ENCODE results near the gene METRNL.

The METRNL gene

DNA sequence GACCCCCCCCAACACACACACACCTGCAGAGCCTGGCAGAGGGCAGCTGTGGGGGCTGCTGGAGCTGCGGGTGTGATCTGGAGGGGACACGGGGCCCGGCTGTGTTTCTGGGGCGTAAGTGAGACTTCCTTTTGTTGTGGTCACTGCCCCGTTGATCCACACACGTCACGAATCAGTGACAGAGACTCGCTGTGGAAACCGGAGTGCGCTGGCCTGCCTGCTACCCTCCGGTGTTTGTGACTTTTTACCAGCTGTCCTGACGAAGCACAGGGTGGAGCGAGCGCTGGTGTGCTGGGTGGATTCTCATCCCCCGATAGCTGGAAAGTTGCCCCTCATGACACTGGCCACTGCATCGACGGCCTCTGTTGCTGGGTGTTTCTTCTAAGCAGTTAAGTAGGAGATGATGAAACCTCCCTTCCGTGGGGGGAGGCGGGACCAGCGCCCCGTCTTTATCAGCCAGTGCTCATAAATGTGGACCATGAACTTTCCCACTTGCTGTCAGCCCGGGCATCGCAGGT, 2.3 kb downstream of the METRNL start:
- no peak for DNase-seq

DNA sequence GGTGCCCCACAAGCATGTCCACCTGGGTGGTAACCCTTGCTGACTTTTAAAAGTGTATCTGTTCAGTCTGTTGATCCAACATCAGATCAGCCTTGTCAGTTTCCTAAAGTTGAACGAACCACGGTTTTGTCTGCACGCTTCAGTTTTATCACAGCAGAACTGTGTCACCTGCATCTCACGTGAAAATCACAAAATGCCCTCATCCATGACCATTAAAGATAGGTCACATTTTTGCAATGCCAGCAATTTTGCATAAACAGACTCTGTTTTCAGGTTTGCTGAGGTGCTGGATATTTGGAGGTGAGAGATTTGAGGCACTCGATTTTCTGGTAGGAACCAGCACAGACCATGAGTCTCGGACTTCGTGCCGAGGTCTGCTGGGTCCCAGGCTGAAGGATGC, 3.0 kb downstream of the METRNL start:
- DNase-seq: no peak

DNA sequence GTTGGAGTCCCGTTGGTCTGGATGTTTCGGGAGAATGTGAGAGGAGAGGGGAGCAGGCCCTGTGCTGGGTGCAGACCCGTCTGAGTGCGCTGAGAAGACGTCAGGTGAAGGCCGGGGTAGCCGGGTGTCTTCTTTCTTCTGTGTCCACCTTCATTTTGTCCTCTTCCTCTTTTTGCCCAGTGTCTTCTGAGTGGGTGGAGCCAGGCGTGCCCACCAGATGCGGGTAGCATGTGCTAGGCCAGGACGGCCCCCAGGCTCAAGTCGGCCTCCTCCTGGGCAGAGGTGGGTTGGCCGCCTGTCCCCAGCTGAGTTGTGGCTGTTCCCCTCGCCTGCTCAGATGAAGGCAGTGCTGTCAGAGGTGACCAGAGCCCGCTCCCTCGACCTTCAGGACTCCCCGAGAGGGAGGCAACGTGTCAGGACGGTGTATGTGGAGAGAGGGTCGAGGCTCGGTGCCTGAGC, 3.5 kb downstream of the METRNL start:
- DNase-seq: no peak

DNA sequence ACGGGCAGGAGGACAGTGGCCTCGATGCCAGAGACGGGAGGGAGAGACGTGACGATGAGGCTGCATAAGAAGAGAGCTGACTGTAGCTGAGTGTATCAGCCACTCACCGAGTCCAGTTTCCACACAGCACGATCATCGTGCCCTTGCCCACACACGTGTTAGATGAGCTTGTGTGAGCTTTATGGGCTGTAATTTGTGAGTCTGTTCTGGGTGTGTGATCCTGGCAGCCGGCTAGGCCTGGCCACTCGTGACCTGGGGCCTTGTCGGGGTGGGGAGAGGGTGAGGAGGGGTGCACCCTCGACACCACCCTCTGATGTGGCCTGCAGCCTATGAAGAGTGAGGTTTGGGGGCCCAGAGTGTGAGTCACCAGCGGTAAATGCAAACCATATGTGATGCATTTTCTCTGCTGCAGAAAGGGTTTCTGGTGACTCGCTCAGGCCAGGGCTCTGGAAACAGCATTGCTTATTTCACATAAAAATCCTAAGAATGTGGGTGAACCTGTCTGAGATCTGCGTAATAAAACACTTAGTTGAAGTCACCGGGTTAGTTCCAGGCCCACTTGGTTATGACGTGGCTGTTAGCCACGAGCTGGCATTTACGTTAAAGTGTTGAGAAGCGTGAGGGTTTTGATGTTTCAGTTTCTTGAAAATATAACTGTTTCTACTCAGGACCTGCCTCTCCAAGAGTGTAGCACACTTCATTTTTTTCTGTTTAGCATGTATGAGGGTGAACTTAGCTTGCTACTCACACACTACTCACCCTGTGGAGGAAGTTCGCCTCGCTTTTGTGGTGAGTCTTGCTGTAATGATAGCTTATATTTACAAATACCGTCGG, 4.2 kb downstream of the METRNL start:
- no peak for DNase-seq

DNA sequence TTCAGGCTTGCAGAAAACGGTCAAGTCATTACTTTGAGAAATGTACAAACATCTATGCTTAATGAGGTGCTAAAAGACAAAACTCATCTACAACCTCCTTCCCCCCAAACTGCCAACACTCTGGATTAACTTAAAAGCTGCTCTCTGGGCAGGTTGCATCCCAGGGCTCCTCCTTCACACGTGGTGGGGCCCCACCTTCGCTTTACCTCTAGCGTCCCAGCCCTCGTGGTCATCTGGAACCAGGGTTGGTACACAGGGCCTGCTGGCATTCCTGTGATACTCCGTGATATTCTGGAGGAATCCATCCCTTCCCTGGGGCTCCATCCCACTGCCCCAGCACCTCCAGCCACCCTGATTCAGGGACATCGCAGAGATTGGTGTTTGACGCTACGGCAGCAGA, 4.8 kb downstream of the METRNL start:
- DNase-seq: no peak

DNA sequence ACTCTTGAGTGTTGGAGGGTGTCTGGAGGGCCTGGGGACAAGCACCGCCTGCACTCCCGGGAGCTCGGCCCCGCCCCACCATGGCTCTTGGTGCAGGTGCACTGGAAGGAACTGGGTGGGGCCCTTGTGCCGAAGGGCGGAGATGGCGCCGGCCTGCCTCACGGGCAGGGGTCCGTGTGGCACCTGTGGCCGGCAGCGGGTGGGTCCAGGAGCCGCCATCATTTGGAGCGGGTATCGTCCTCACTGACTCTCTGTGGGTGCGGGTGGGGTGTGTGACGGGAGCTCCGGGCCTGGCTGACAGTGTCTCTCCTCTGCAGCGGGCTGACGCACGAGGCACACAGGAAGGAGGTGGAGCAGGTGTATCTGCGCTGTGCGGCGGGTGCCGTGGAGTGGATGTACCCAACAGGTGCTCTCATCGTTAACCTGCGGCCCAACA, 5.2 kb downstream of the METRNL start:
- DNase-seq: no peak

DNA sequence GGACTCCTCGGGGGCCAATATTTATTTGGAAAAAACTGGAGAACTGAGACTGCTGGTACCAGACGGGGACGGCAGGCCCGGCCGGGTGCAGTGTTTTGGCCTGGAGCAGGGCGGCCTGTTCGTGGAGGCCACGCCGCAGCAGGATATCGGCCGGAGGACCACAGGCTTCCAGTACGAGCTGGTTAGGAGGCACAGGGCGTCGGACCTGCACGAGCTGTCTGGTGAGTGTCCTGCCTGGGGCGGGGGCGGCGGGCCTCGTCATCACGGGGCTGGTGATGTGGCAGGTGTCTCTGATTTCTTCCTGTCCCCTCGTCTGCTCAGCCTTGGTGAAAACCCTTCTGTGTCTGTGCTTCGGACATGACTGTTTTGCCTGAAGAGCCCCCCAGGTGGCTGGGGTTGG, 5.7 kb downstream of the METRNL start:
- DNase-seq: no peak

DNA sequence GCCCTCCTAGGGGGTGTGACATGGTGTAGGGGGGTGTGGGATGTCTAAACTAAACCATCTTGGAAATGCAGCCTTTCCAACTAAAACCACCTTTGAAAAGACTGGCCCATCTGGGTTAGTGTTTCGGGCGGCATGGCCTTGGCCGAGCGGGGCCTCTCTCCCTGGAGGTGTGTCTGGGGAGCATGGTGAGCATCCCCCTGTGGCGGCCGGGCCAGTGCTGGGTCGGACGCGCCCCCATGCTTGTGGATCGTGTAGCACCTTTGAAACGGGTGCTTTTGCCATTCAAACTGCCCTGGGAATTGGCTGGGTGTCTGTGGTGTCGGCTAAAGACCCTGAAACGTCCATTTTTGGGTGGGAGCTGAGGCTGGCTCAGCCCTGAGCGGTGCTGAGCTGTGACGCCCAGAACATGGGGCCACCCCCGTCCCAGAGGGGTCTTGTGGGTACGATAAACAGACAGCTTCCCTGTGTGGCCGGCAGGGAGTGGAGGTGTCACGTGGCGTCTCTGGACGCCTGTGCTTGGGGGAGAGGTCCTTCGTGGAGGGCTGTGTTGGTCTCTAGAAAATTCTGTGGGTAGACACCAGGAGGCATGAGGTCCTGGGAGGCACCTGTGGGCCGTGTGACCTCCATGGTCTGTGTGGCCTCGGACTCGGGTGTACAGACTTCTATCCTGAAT, 6.3 kb downstream of the METRNL start:
- no peak for DNase-seq

DNA sequence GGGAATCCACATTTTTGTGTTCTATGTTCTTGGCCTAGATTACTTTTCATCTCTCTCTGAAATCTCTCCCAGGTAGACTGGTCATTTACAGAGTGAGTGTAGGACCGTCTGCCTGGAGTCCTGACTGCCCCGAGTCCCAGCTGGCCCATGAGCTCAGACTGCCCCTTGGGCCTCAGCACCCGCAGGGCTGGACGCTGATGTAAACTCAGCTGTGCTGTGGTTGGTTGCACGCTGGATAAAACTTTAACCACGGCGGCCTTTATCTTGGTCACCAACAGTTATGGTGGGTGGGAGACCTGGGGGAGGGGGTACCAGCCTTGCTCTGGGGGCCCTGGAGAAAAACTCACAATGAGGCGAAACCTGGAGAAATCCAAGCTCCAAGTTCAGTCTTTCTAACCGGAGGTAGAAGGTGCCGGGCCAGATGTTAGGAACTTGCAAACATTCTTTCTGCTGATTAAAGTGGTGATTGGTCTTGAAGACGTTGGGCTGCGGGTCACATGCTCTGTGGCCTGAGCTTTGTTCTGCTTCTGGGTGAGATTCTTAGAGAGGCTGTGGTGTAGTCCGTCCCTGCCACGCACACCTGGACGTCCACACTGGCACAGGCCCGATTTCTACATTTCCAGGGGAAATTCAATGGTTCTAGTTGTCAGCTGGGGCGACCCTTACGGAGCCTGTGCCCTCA, 6.9 kb downstream of the METRNL start:
- no peak for DNase-seq

DNA sequence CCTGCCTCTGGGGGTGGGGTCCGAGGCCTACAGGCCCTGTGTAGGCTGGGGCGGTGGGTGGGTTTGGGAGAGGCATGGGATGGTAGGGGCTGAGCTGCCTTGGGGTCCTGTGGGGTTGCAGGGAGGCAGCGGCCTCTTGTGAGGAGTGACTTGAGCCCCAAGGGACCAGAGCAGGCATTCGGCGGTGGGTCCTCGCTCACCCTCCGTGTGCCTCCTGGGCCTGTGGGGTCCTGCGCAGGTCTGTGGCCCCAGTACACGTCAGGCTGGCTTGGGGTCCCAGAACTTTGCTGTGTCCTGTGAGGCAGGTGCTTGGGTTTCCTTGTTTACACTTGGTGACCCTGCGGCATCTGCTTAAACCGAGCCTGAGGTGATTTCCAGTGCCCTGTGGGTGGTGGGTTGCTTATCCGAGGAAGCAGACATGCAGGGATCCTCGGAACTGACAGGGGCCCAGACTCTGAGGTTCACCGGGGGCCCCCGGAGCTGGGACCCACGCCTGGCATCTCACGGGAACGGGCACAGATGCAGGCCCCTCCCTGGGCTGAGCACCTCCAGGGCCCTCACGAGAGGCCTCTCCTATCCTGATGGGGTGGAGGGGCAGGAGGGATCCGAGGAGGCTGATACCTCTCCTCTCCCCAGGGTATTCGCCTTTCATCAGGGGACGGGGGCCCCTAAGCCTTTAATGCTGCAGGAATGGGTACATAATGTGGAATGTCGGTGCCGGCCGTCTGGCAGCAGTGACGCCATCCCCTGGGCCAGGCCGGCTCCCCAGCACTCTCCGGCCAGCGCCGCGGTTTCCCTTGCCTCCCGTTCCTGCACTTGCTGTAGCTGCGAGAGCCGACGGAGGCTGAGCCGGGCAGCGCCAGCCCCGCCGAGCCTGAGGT, 7.7 kb downstream of the METRNL start:
- DNase-seq: no peak

DNA sequence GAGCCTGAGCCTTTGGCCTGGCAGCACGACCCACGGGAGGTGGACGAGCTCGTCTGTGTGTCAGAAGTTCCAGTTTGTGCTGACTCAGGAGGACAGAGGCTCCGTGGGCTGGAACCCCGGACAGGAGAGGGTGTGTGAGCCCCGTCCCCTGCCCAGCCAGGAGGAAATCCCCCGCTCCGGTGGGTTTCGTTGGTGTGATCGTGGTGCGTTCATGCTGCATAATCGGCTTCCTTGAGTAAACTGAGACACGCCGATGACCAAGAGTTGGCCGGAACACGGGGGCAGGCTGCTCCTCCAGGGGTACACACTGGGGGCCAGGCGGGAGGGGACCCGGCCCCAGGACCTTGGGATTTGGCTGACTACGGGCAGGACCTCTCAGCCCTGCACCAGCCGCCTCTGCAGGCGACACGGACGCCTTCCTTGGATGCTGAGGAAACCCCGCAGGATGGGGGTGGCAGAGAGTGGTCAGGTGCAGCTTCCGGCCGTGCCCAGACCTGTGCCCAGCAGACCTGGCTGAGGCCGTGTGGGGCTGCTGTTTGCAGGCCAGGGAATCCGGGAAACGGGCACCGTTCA, 8.5 kb downstream of the METRNL start:
- no peak for DNase-seq

DNA sequence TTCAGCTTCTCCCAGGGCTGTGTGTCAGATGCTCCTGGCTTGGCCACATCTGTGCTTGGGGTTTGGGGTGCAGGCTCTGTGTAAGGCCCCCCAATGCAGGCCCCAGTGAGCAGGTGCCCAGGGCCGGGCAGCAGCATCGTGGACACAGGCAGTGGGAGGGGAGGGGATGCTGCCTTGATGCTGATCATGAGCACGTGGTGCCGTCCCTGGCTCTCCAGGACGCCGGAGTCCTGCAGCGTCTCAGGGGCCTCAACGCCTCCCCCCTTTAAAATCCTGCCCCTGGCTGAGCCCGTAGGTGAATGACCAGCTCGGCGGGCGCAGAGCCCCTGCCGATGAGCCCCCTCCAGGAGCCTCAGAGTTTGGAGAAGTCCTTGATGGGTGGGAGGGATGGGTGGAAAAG, 9.0 kb downstream of the METRNL start:
- no peak for DNase-seq

DNA sequence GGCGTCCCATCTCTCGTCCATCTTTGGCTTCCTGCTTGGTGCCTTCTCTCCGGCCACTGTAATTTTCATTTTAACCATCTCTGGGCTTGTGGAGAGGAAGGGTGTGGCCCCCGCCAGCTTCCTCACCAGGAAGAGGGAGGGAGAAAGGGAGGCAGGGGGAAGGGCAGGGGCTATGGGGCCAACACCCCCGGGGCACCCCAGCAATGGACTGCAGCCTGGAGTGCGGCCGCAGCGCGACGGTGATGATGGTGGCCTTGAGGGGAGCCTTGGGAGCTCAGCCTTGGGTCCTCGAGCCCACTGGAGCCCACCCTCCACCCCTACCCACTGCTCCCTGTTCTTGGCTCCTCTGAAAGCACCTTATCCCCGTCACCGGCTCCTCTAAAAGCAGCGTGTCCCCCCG, 9.5 kb downstream of the METRNL start:
- no peak for DNase-seq

DNA sequence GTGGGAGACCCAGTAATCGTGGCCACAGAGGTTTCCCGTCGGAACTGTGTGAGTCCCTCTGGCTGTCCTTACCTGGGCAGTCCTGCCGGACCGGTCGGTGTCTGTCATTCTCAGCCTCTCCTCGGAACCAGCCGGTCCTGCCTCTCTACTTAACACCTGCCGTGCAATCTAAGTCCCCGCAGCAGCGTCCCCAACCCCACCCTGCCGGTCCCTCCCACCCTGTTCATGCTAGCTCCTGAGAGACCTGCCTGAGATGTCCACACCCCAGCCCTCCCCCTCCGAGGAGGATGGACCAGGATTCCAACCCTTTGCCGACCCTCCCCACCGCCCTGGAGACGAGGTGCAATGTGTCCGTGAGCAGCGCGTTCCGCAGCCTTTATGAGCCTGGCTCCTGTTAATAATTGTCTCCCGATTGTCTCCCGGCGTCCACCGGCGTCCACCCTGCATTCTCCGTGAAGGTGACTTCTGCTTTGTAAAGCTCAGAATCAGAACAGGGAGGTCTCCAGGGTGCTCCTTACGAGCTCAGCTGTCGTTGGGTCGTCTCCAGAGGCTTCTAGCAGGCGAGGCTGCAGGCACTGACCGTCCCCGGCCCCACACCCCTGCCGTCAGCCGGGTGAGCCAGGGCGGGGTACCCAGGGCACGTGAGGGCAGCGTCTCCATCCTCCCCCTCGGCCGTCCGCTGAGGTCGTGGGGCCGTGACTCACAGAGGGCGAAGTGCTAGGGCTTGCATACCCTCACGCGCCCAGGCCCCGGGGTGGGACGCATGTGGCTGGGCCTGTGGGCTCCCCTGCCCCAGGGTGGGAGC, 10.1 kb downstream of the METRNL start:
- DNase-seq: no peak

DNA sequence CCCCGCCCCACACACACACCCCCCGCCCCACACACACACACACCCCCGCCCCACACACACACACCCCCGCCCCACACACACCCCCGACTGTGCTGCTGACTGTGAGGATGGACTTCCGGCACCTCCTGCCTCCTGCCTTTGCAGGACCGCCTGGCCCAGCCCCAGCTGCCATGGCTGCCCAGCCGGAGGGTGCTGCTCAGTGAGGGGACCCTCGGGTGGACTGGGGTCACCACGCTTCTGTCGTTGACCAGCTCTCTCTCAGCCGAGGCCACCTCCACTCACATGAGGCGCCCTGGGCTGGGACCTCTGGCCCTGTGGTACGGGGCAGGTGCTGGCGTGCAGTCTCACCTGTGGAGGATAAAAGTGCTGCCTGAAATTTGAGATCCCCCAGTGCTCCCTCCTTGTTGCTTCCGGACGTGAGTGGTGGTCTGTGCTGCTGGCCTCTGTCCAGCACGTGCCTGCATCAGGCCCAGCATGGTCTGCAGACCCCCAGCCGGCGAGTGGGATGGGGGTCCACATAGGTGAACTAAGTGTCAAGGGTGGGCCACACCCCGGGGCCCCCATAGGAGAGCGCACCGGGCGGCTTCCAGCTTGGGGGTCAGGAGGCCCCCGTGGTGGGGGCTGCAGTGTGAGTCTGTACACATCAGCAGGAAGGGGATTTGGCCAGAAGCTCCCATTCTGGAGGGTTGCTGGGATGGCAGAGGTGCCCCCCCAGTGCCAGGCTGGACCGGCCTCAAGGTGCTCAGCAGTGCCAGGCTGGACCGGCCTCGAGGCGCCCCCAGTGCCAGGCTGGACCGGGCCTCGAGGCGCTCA, 11.2 kb downstream of the METRNL start:
- no peak for DNase-seq

DNA sequence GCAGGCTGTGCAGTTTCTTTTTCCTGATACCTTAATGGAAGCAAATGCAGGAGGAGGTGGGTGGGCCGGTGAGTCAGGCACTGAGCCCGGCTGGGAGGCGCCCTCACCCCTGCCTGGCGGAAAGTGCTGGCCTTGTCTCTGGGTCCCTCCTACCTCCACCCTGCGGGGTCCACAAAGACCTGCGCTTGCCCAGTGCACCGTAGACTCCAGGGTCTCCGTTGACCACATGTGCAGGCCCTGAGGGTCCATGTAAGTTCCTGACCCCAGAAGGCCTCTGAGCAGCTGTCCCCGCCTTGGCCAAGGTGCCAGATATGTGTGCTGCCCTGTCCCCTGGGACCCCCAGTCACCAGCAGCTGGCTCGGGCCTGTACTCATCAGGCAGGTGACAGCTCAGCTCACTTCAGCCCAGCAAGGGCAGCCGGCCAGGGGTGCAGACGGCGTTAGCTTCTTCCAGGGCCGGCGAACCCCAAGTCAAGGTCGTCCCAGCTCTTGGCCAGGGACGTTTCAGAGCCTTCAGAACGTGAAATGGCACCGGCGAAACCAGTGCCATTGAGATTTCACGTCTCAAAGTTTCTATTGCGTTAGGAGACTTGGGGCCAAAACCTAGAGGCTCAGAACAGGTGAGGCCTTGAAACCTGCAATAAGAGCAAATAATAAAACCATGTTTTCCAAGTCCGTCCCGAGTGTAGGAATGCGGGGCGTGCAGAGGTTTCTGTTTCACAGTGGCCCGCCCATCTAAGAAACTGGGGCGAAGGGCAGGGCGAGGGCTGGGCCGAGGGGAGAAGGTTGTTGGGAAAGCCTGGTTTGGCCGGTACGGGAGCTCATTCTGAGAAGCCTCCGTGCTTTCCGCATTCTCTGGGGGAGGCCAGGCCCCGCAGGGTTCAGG, 12.1 kb downstream of the METRNL start:
- no peak for DNase-seq

DNA sequence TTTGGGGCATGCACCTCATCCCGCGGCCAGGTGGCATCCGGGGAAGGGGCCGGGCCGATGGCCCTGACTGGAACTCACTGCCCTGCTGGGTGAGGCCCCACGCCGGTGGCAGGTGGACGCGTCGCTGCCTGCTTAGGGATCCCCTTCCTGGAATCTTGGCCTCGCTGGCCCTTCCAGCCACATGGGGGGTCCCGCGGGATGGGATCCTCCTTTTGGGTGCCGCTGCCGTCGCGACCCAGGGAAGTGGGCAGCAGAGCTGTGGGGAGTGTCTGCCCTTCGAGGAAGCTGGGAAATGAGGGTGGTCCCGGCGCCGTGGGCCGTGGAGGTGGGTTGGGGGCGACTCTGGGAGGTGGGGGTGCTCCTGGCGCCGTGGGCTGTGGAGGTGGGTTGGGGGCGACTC, 12.8 kb downstream of the METRNL start:
- no peak for DNase-seq

DNA sequence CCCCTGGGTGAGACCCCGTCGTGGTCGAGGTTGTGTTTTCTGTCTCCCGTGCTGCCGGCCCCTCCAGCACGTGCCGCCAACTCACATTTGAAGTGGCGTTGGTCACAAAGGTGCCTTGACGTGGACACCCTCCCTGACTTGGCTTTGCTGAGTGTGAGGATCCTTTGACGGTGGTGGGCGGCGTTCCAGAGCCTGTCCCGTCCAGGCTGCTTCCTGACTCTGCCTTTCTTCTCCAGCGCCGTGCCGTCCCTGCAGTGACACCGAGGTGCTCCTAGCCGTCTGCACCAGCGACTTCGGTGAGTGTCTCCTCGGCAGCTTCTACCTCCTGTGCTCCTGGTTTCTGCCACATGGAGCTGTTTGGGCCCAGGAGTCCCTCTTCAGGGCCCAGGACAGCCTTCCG, 13.5 kb downstream of the METRNL start:
- no peak for DNase-seq

DNA sequence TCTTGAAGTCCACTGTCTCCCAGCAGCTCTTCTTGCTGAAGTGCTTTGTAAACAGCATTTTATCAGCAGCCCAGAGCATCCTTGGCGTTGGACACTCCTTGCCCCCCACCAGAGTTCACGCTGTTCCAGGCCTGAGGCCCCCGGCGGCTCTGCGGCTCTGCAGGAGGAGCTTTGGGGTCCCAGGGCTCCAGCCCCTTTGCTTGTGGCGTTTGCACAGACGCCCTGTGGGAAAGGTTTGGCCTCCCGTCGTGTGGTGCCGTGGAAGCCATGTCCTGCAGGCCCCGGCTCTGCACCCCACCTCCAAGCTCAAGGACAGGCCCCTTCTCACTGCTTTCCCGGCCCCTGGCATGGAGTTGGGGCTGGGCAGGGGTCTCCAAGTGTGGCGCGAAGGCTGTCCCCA, 14.1 kb downstream of the METRNL start:
- DNase-seq: no peak
